GM19043 (cell line): ENCODE measurements around the gene CPA2.
"Not testable (repeated sequence)": the region's sequence is repeated elsewhere in the genome, so short reads cannot be mapped to it uniquely, and the experiment has no call there.

Experiments
- ATAC-seq: cut with Tn5 transposase; IDR thresholded peaks from one replicate; pipeline ENCODE4 v1.9.1; 2021; ENCODE audit warnings: low read depth; ENCODE audit not compliant: unreplicated experiment

The CPA2 gene

DNA sequence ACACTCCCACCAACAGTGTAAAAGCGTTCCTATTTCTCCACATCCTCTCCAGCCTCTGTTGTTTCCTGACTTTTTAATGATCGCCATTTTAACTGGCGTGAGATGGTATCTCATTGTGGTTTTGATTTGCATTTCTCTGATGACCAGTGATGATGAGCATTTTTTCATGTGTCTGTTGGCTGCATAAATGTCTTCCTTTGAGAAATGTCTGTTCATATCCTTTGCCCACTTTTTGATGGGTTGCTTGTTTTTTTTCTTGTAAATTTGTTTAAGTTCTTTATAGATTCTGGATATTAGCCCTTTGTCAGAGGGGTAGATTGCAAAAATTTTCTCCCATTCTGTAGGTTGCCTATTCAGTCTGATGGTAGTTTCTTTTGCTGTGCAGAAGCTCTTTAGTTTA is 17.0 kb upstream of the CPA2 start:
- not testable (repeated sequence) for ATAC-seq

DNA sequence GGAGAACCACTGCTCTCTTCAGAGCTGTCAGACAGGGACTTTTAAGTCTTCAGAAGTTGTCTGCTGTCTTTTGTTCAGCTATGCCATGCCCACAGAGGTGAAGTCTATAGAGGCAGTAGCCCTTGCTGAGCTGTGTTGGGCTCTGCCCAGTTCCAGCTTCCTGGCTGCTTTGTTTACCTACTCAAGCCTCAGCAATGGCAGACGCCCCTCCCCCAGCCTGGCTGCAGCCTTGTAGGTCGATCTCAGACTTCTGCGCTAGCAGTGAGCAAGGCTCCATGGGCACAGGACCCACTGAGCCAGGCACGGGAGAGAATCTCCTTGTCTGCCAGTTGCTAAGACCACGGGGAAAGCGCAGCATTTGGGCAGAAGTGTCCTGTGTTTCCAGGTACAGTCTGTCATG is 12.1 kb upstream of the CPA2 start:
- ATAC-seq, result no peak

DNA sequence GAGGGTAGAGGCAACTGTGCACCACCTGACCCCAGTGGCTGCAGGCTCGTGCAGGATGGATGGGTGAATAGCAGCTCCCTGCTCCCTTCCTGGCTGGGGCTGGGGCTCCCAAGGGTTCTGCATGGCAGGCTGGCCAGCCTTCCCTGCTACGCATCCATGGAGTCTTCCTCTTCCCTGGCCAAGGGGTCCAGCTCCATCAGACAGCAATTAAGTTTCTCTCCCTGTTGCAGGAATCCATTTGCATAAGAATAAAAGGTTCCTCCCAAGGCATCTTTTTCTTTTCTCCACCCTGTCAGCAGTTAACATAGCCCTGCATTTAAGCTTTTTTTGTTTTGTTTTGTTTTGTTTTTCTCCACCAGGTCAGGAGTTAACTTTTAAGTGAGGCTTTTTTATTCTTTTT is 10.0 kb upstream of the CPA2 start:
- no peak for ATAC-seq

DNA sequence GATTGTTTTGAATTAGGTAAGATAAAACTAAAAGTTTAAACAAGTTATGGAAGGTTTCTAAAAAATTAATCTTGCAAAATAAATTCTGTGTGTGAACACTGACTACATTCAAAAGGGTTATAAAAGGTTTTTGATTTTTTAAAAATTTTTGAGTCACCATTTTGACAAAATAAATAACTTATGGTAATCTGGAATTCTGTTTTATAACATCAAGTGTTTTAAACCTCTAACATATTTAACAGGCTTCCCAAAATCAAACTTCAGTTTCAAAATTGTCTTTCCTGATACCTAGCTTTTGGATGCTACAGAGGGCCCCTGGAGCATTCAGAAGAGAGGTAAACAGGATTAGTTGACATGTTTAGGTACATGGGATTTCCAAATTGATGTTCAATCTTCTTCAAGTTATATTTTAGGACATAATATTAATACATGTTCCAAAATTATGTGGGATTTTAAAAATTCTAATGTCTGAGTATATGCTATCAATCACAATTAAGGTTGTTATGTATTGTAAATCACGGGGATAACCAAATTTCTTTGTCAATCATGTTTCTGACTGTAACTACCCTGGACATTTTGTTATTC is 8.1 kb upstream of the CPA2 start:
- no peak for ATAC-seq

DNA sequence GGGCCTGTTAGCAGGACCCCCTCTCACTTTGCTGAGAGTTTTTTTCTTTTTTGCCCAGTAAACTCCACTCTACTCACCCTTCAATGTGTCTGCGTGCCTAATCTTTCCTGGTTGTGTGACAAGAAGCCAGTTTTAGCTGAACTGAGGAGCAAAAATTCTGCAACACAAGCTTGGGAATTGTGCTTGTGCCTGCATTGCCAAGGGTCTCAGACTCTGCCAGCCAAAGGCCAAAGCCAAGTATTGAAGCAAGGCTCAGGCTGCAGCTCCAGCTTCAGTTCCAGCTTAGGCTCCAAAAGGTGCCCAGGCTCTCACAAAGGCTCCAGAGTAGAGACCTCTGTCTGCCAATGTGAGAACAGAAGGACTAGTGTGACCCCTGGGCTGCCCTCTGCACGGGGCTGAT is 4.2 kb upstream of the CPA2 start:
- ATAC-seq, result no peak

DNA sequence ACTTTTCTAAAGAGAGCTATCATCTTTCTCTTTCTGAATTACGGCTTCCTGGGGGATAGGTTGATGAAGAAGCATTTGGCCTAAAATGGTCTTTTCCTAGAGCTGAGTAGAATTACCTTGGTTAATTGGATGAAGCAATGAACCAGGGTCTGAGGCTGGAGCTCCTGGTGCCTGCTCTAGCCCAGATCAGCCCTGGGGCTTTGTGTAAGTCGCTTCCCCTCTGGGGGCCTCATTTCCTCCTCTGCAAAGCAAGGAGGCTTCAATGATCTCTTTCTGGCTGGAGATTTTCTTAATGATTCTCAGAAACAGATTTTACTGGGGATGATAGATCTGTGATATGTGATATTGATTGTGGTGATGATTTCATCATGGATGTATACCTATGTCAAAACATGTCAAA is 3.5 kb upstream of the CPA2 start:
- ATAC-seq, result no peak

DNA sequence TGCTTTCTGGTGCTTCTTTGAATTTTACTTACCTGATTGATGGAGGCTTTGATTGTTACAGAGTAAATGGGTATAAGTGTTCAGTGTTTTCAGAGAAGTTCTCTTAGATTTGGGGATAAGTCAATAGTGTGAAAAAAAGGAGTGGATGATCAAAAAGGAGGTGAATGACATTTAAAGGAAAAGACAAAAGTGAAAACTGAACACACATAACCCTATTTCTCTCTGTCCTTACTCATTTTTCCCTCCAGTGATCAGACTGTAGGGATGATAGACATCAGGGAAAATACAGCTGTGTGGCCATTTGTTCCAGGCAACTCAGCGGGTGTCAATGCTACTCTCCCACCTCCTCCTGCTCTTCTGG is 278 bp downstream of the CPA2 start:
- no peak for ATAC-seq

DNA sequence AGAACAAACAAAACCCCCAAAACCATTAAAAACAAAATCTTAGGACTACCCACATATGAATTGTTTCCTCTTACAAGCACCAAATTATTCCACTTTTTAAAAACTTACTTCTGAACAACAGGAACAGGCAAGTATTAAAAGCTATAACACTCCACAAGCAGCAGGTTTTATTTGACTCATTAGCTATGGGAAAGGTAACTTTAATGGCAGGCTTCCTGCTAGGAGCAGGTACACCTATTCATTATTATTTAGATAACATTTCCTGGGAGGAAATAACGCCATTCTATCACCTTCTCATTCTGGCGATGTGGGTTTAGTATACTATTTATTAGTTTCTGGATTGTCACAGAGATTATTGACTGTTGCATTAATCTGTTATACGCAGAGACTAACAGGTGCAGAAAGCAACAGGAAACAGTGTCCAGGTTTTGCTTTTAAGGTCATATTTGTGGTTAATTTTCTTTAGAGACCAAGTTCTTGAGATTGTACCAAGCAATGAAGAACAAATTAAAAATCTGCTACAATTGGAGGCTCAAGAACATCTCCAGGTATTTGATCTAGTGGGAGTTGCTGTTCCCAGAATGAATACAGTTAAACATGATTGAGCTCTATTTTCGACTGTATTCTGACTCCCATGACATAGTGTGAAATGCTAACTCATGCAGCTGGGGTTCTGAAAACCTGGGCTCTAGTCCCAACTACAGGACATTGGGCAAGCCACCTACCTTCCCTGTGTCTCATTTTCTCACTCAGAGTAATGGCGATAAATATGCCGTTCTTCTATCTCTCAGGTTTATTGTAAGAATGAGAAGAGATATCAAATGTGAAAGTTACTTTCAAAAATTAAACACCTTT is 2.0 kb downstream of the CPA2 start:
- ATAC-seq, result no peak

DNA sequence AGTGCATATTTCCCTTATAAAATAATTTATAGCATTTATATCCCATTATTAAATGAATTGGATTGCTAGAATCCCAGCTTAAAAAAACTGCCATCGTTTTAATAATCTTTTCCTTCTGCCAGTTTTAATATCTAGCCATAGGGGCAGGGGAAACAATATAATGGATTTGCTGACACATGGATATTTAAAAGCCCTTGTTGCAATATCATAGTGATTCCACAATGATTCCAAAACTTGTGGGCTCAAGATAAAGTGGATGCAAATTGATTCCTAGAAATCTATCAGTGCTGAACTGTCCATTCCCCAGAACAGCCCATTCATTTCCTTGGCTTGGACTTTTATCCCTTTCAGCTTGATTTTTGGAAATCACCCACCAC is 2.6 kb downstream of the CPA2 start:
- no peak for ATAC-seq

DNA sequence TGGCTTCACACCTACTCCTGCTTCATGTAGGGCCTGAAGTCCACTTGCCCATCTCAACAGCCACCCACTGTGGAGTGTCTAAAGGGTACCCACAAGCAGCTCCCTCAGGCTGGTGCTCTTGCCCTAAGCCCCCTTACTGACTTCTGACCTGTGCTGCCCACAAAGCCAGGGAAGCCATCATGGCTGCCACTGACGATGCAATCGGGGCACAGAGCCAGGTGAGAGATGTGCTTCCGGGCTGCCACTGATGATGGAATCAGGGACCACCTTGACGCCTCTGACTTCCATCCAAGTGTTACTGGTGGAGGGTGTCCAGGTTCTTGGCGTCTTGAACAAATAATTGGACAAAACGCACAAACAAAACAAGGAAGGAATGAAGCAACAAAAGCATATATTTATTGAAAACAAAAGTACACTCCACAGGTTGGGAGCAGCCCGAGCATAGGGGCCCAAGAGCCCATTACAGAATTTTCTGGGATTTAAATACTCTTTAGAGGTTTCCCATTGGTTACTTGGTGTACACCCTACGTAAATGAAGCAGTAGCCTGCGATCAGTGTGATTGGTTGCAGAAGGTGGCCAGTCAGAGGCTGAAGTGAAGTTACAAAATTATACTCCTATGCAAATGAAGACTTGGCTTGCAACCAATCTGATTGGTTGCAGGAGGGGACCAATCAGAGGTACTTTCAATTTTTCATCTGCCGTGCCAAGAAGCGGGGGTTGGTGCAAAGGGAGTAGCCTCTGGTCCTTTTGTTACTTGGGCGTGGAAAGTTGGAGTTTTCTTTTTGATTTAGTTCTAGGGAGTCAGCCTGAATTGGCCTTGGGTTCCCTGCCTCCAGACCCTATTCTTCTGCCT is 4.5 kb downstream of the CPA2 start:
- no peak for ATAC-seq

DNA sequence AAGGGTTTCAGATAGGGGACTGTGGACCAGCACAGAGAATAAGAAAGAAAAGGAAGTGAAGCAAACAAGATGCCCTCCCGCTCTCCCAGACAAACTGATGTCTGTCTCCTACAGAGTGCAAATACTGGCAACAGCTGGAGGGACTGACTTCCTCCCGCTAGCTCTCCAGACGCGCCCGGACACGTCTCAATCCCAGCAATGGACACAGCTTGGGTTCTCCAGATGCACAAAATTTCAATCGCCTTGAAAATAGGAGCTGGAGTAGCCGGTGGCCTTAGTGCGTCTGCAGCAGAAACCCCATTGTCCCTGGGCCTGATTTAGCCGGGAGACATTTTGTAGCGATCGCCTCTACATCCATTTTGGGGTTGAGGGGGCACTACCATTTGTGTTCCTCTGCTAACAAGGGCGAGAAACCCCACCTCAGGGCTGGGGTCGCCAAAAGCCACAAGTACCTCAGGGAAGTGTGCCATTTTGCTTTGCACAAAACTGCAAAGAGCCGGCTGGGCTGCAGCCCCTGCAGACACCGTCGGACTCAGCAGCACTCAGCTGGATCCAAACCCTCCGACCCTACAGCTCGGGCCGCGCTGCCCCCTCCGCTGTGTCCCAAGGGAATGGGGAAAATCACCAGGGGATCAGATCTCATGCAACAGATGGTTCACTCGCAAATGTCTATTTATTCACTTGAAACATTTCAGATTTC is 5.9 kb downstream of the CPA2 start:
- ATAC-seq, result no peak

DNA sequence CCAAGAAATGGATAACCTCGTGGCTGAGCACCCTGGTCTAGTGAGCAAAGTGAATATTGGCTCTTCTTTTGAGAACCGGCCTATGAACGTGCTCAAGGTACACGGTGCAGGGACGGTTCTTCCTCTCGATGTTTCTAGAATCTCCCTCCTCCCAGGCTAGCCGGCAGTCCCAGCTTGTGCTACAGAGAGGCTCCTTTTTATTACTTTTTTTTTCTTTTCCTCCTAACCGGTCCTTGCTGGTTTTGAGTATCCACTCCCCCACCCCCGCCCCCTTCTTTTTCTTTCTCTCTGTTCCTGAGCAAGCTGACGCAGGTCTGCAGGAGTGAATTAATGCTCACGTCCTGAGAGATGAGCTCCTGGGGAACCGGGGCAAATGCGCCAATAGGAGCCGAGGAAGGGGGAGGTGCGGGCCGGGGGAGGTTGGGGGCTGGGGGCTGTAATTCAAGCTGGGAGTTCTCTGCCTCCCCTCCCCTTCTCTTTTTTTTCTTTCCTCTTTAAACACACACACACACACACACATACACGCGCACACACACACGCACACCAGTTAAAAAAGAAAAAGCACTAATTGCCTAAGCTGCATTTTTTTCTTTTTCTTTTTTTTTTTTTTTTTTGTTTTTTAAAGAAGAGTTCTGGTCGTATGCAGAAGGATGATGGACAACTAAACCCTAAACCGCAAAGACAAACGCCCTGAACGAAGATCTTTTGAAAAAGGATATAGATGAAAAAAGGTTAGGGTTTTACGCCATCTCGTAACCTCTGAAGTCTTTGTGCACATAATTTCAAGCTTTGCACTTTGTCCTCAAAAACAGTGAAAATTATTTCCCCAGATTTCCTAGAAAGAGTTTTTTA is 6.6 kb downstream of the CPA2 start:
- no peak for ATAC-seq

DNA sequence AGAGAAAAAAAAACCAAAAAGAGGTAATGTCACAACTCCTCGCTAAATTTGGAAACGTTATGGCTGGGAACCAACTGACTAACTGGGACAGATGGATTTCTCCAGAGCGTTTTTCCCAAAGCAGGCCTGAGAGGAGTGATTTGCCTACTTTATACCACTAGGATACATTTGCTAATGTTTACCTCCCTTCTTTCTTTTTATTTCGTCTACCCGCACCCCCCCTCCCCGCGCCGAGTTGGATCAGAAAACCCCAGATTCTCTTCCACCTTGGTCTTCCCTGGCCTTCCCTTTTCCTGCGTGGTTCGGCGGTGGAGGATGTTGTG is 7.2 kb downstream of the CPA2 start:
- no peak for ATAC-seq

DNA sequence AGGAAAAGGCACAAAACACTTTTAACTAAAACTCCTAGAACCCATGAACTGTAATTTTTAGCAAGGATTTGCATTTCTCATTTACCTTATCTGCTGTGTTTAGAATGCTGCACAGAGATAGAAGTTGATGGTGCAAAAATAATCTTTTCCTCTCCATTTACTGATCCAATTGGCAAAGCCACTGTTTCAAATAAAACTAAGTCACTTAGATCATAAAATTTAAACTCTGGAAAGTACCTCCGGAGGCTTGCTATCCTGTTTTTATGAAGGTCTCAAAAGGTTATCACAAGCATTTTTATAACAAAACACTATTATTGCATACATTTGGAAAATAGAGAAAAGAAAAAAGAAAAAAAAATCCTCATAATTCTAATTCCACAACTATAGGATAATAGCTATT is 7.6 kb downstream of the CPA2 start:
- no peak for ATAC-seq

DNA sequence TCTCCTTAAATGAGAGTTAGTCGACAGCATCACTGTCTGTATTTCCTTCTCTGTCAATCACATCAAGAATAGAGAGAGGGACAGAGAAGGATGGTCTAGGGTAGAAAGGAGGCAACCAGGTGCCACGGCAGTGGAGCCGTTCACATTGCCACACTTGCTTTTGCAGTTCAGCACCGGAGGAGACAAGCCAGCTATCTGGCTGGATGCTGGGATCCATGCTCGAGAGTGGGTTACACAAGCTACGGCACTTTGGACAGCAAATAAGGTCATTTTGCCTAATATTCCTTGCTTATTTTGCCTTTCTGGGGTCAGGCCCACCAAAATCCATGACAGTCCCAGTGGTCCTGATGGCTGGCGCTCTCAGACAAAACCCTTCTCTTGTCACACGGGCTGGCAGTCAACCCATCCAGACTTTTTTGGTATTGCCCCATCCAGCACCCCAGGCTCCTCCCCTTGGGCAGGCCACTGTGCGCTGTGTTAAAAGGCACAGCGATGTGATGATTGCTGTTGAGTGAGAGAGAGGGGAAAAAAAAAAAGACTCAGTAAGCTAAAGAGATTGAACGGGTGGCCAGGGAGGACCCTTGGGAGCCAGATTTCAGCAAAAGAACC is 8.4 kb downstream of the CPA2 start:
- ATAC-seq, result no peak

DNA sequence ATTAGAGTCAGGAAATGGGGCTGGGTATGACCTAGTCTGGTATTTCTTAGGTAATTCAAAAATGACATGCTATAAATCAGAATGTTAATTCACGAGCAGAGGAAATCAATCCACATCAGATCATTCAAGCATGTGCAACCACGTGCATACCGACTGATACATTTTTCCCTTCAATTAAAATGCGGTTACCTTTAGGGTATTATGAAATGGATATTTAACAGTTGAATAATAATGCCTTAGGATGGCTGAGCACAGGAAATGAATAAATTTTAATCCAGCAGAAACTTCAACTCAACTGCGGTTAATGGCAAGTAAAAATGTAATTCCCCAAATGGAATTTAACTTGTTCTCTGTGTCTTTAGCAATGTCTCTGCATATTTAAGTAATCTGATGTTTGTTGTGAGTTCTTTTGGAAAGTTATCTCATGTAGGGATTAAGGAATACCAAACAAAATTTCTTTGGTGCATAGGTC is 9.2 kb downstream of the CPA2 start:
- no peak for ATAC-seq

DNA sequence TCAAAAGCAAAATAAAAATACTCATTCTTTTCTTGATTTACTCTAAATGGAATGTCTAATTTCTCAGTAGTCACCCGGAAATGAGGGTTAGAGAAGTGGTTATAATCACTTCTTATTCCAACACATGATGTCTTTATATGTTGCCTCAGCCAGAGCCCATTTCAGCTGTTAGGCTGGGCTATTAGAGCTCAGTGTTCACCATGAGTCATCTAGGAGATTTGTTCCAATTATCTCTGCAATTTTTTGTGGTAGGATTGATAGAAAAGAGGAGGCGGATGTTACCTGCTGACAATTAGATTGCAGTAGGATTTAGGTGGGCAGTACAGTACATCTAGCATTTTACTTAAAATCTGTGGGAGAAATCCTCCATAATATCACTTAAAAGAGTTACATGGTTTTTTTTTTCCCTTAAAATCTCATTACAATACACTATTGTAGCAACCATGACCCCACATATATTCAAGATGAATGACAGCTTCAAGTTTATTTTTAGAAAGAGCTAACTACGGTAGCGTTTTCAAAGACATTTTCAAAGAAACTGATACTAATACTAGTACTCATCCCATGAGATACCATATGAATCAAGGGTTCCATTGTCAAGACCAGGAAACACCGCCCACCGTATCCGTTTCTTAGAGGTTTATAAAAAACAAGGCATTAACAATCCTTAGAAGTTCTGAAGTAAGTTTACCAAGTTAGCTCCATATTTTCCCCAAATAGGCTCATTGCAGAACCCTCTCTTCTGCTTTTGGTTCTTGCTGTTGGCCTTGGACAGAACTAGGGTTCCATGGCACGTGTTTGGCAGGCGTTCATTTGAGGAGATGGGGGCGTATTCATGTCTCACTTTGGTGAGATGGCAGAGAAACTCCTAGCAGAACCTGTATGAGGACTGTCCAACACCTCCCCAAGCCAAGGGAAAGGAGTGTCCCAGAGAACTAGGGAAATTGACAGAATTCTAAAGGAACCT is 10.4 kb downstream of the CPA2 start:
- no peak for ATAC-seq

DNA sequence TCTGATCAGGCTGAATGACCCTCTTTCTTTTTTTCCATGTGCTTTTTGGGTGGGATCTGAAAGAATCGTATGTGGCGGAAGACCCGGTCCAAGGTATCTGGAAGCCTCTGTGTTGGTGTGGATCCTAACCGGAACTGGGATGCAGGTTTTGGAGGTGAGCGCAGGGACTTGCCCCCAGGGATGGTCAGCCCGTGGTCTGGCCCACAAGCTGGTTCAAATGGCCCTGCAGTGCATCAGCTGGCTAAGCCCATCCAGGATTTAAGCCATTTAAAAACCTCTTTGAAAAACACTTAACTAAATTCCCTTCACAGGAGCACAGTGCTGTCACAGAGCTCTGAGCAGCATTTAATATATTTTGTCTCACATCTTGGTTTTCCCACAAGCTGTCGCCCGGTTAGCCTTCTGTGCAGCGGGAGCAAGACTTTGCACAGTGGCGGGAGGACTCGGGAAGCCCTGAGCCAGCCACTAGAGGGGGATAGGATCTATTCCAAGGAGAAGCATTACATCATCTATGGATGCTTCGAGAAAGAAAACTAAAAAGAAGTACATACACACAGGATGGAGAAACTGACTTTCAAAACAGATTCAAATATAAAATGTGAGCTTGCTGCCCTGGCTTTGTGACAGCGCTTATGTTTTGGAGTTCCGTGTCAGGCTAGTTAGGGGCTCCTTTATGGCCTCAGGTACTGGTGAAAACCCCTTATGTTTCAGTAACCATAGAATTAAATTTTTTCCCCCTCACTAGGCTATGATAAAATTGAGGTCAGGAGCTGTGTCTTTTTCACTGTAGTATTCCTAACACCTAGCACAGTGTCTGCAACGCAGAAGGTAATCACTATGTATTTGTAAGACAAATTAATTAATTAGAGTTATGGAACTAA is 11.3 kb downstream of the CPA2 start:
- no peak for ATAC-seq
